Neural cell (in vitro differentiated cells): Measurements from ENCODE around the gene ARL6IP6. TPM values are rescaled to one million over a fixed set of nuclear protein-coding genes. Genes with fewer than 3 reads are reported as not detected.

Experiments
- H2AFZ ChIP-seq: fragments of 200-600, 300-800 bp; sonication (generic), shearing (Covaris generic); 2 replicates; pipeline ENCODE4 v1.6.0; 2014; ENCODE audit warnings: low read depth, mild to moderate bottlenecking, antibody characterized with exemption, low read length, moderate library complexity
- H3F3A ChIP-seq: fragments of 200-600 bp; shearing (Covaris generic); 2 replicates; pipeline ENCODE4 v1.6.1; 2016; ENCODE audit warnings: mild to moderate bottlenecking, moderate library complexity, mixed read lengths, antibody characterized with exemption, low read length; ENCODE audit not compliant: insufficient read depth, poor library complexity, severe bottlenecking
- H3K27ac ChIP-seq: fragments of 200-600, 300-800 bp; sonication (generic), shearing (Covaris generic); 2 replicates; pipeline ENCODE4 v1.5.1; 2014; ENCODE audit warnings: mild to moderate bottlenecking, low read length, moderate library complexity
- H3K27me3 ChIP-seq: fragments of 300-800, 200-600 bp; sonication (generic), shearing (Covaris generic); 2 replicates; pipeline ENCODE4 v1.6.0; 2014; ENCODE audit warnings: mild to moderate bottlenecking, low read depth, low read length, moderate library complexity; ENCODE audit not compliant: insufficient read depth
- H3K36me3 ChIP-seq: fragments of 300-800, 200-600 bp; sonication (generic), shearing (Covaris generic); 2 replicates; pipeline ENCODE4 v1.5.1; 2014; ENCODE audit warnings: mild to moderate bottlenecking, antibody characterized with exemption, low read length, moderate library complexity; ENCODE audit not compliant: insufficient read depth
- H3K4me2 ChIP-seq: fragments of 300-800, 200-600 bp; sonication (generic), shearing (Covaris generic); 2 replicates; pipeline ENCODE4 v1.6.0; 2014; ENCODE audit warnings: mild to moderate bottlenecking, low read length
- H3K4me3 ChIP-seq: fragments of 300-800, 200-600 bp; sonication (generic), shearing (Covaris generic); 2 replicates; pipeline ENCODE4 v1.5.1; 2014; ENCODE audit warnings: mild to moderate bottlenecking, low read length, moderate library complexity
- H3K79me2 ChIP-seq: fragments of 200-600 bp; shearing (Covaris generic); replicated peaks from 2 replicates; pipeline ENCODE4 v1.6.0; 2014; ENCODE audit warnings: mild to moderate bottlenecking, low read length, moderate library complexity; ENCODE audit not compliant: insufficient read depth
- H3K9ac ChIP-seq: fragments of 300-800, 200-600 bp; sonication (generic), shearing (Covaris generic); 2 replicates; pipeline ENCODE4 v1.6.1; 2016; ENCODE audit warnings: mild to moderate bottlenecking, low read length, mixed read lengths
- H3K9me2 ChIP-seq: fragments of 200-600 bp; shearing (Covaris generic); 2 replicates; pipeline ENCODE4 v1.6.1; 2016; ENCODE audit warnings: mild to moderate bottlenecking, low read length, mixed read lengths; ENCODE audit not compliant: insufficient read depth
- H3K9me3 ChIP-seq: fragments of 200-600, 300-800 bp; sonication (generic), shearing (Covaris generic); 2 replicates; pipeline ENCODE4 v1.6.1; 2016; ENCODE audit warnings: mild to moderate bottlenecking, mixed run types, low read length, moderate library complexity, mixed read lengths
- H4K20me1 ChIP-seq: fragments of 200-600 bp; shearing (Covaris generic); 2 replicates; pipeline ENCODE4 v1.6.1; 2016; ENCODE audit warnings: mild to moderate bottlenecking, mixed run types; ENCODE audit not compliant: insufficient read depth
- CTCF ChIP-seq: fragments of 450-650 bp; IDR thresholded peaks from 2 replicates; pipeline ENCODE4 v1.5.1; 2014; ENCODE audit warnings: antibody characterized with exemption, mild to moderate bottlenecking, moderate library complexity; ENCODE audit not compliant: poor library complexity, severe bottlenecking
- EP300 ChIP-seq: fragments of 450-650 bp; conservative IDR thresholded peaks from 2 replicates; pipeline ENCODE4 v1.6.1; 2014; ENCODE audit warnings: antibody characterized with exemption, mild to moderate bottlenecking, moderate library complexity; ENCODE audit not compliant: poor library complexity, severe bottlenecking
- EZH2 ChIP-seq: fragments of 200-600, 300-800 bp; shearing (Covaris generic), sonication (generic); IDR thresholded peaks from 2 replicates; pipeline ENCODE4 v1.6.1; 2014; ENCODE audit warnings: antibody characterized with exemption, low read length, borderline replicate concordance, mild to moderate bottlenecking; ENCODE audit not compliant: insufficient read depth, poor library complexity, severe bottlenecking
- MXI1 ChIP-seq: fragments of 450-650 bp; conservative IDR thresholded peaks from 2 replicates; pipeline ENCODE4 v1.6.1; 2014; ENCODE audit warnings: antibody characterized with exemption, mild to moderate bottlenecking; ENCODE audit not compliant: poor library complexity, severe bottlenecking
- POLR2AphosphoS5 ChIP-seq: IDR thresholded peaks from 2 replicates; pipeline ENCODE4 v1.6.1; 2012
- RAD21 ChIP-seq: fragments of 450-650 bp; conservative IDR thresholded peaks from 2 replicates; pipeline ENCODE4 v1.6.1; 2014; ENCODE audit warnings: antibody characterized with exemption, mild to moderate bottlenecking, moderate library complexity
- REST ChIP-seq: IDR thresholded peaks from 2 replicates; pipeline ENCODE4 v1.6.1; 2012; ENCODE audit warnings: borderline replicate concordance
- SMC3 ChIP-seq: fragments of 450-650 bp; conservative IDR thresholded peaks from 2 replicates; pipeline ENCODE4 v1.6.1; 2014; ENCODE audit warnings: antibody characterized with exemption, mild to moderate bottlenecking, moderate library complexity; ENCODE audit not compliant: poor library complexity
- TAF1 ChIP-seq: IDR thresholded peaks from 2 replicates; pipeline ENCODE4 v1.6.1; 2012; ENCODE audit warnings: low read depth
- polyA plus RNA-seq: library from polyadenylated mRNA; depleted of rRNA; stranded (reverse); fragments of >200 nt; gene quantifications from 2 replicates; pipeline ENCODE4 v1.2.3, GENCODE V29; 2014

Gene ARL6IP6
- polyA plus RNA-seq, 1 donor from 2014 or later = 46.0 TPM

- Histone ChIP-seq H3K4me3 (no peak overlapping the region), H2AFZ (no peak overlapping the region), H3K9me3 (no peaks in the 10 kb centered on the region), H3K79me2 (peaks cover 21% of the 10 kb centered on the region), H3K27ac (no peak overlapping the region), H4K20me1 (no peaks in the 10 kb centered on the region), H3K4me2 (no peak overlapping the region), H3F3A (no peaks in the 10 kb centered on the region), H3K36me3 (no peaks in the 10 kb centered on the region), H3K9ac (no peak overlapping the region), H3K9me2 (no peaks in the 10 kb centered on the region), H3K27me3 (no peaks in the 10 kb centered on the region)
- TF ChIP-seq POLR2AphosphoS5 (no peak), EP300 (no peak), TAF1 (no peak), REST (no peak), EZH2 (no peak), RAD21 (no peak), CTCF (no peak), SMC3 (no peak), MXI1 (no peak)
These were observed 32.1 kb upstream of the ARL6IP6 start for GRCh38 chr2:152686321-152686720.

- no peaks in the 10 kb centered on the region for H3K36me3 ChIP-seq
- no peaks in the 10 kb centered on the region for H3K27me3 ChIP-seq
- no peak overlapping the region for H3K9ac ChIP-seq
- peaks cover 40% of the 10 kb centered on the region for H3K79me2 ChIP-seq
- H3K4me2 ChIP-seq = no peak overlapping the region
- H3K27ac ChIP-seq = no peak overlapping the region
- no peak overlapping the region for H2AFZ ChIP-seq
- no peaks in the 10 kb centered on the region for H3F3A ChIP-seq
- TF ChIP-seq CTCF (no peak), EP300 (no peak), MXI1 (no peak), REST (no peak), TAF1 (no peak), RAD21 (no peak), SMC3 (no peak), POLR2AphosphoS5 (no peak), EZH2 (no peak)
- H3K9me2 ChIP-seq = no peaks in the 10 kb centered on the region
- H3K9me3 ChIP-seq = no peaks in the 10 kb centered on the region
- no peak overlapping the region for H3K4me3 ChIP-seq
- H4K20me1 ChIP-seq = no peaks in the 10 kb centered on the region
These were observed 25.4 kb upstream of the ARL6IP6 start for GRCh38 chr2:152693033-152693432.
